Epithelial cell of proximal tubule (primary cell): ENCODE data around the gene ZNF783. TPM values are rescaled to one million over a fixed set of nuclear protein-coding genes. Genes with fewer than 3 reads are reported as not detected.
"Not testable (repeated sequence)": the region's sequence is repeated elsewhere in the genome, so short reads cannot be mapped to it uniquely, and the experiment has no call there.

Experiments
- DNase-seq: peaks from one replicate; pipeline ENCODE4 v3.0.0-alpha.2; 2011; ENCODE audit warnings: low read depth
- H3K4me3 ChIP-seq: 2 replicates; pipeline ENCODE4 v1.5.1; 2011; ENCODE audit warnings: low read depth, mild to moderate bottlenecking, low read length
- total RNA-seq: library from RNA; depleted of rRNA; stranded (reverse); fragments of >200 nt; gene quantifications from 2 replicates; pipeline ENCODE4 v1.2.3, GENCODE V29; 2015
- TF ChIP-seq, protein P1 (sequence below): conservative IDR thresholded peaks from 2 replicates; pipeline ENCODE4 v1.5.1; 2012; ENCODE audit warnings: low read depth, mild to moderate bottlenecking, low read length

ZNF783 gene
- total RNA-seq, 1 donor from 2014 or later, result 5.4 TPM

DNA sequence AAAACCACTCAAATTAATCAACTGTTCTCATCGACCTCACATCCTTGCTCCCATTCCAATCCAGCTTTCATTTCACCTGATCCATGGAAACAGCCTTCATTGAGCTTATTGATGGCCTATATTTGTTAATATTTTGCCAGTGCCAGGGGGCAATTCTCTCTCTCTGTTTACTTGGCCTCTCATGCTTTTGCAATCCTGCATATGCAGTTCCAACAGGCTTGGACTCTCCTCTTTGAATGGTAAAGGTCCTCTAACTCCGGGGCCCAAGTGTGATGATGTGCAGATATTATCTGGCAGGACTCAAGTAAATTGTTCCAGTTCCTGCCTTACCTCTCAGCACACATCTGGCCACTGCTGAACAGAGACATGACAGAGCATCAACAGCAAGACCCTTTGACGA, 67.3 kb downstream of the ZNF783 start:
- DNase-seq, result no peak
- H3K4me3 ChIP-seq, result no peak overlapping the region
- TF ChIP-seq, protein P1, sequence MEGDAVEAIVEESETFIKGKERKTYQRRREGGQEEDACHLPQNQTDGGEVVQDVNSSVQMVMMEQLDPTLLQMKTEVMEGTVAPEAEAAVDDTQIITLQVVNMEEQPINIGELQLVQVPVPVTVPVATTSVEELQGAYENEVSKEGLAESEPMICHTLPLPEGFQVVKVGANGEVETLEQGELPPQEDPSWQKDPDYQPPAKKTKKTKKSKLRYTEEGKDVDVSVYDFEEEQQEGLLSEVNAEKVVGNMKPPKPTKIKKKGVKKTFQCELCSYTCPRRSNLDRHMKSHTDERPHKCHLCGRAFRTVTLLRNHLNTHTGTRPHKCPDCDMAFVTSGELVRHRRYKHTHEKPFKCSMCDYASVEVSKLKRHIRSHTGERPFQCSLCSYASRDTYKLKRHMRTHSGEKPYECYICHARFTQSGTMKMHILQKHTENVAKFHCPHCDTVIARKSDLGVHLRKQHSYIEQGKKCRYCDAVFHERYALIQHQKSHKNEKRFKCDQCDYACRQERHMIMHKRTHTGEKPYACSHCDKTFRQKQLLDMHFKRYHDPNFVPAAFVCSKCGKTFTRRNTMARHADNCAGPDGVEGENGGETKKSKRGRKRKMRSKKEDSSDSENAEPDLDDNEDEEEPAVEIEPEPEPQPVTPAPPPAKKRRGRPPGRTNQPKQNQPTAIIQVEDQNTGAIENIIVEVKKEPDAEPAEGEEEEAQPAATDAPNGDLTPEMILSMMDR, result no peak

DNA sequence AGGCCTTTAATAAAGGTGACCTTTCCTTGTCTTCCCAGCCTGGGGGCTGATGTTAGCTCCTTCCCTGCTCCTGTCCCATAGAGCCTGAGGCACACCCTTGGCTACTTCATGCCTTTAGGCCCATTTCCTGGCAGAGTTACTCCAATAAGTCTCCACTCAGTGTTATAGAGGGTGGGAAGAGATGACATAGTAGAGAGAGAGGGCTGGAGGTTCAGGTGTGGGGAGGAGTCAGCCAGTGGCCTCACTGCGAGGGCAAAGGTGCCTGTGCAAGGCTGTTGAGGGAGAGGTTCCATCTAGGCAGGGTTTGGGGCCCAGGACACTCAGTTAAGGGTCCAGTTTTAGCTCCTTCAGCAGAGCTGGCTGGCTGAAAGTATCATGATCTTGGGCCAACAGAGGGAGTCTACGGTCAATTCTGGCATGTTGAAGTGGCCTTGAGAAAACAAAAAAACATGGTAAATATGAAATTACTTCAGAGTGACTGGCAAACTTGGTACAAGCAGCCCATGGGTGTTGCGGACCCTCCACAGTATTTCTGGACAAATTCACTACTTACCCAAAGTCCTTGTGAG, 67.9 kb downstream of the ZNF783 start:
- DNase-seq, result no peak
- H3K4me3 ChIP-seq, result no peak overlapping the region
- TF ChIP-seq, protein P1, result no peak

DNA sequence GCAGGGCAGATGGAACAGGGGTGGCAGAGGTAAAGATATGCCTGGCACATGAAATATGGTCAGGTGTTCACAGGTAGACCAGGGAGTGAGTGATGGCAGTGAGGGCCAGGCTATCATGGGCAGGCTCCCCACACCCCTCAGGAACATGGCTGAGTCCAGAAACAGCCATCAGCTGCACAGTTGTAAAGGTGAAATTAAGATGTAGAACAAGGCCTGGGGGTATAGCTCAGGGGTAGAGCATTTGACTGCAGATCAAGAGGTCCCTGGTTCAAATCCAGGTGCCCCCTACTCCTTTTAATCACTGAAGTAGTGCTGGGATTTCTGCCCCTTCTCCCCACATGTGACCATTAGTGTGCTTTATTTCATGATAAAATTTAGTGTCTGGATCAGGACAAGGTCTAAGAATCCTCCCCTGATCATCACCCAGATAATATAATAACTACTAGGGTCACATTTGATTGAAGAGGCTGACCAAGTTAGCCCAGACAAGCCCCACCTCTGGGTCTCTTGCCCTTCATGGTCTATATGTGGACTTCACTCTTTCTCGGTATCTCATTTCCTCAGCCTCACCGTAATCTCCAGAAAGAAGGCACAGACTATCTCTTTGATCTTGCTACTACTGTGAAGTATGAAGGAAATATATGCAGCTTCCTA, 69.0 kb downstream of the ZNF783 start:
- DNase-seq, result no peak
- TF ChIP-seq, protein P1, result no peak
- H3K4me3 ChIP-seq, result no peak overlapping the region

DNA sequence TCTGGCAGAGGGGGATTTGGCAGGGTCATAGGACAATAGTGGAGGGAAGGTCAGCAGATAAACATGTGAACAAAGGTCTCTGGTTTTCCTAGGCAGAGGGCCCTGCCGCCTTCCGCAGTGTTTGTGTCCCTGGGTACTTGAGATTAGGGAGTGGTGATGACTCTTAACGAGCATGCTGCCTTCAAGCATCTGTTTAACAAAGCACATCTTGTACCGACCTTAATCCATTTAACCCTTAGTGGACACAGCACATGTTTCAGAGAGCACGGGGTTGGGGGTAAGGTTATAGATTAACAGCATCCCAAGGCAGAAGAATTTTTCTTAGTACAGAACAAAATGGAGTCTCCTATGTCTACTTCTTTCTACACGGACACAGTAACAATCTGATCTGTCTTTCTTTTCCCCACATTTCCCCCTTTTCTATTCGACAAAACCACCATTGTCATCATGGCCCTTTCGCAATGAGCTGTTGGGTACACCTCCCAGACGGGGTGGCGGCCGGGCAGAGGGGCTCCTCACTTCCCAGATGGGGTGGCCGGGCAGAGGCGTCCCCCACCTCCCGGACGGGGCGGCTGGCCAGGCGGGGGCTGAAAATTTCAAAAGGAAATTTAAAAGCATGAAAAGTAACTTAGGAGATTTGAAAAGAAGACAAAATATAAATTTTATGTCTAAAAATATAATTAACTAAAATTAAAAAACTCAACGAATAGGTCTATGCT, 70.8 kb downstream of the ZNF783 start:
- H3K4me3 ChIP-seq, DNase-seq: not testable (repeated sequence)

DNA sequence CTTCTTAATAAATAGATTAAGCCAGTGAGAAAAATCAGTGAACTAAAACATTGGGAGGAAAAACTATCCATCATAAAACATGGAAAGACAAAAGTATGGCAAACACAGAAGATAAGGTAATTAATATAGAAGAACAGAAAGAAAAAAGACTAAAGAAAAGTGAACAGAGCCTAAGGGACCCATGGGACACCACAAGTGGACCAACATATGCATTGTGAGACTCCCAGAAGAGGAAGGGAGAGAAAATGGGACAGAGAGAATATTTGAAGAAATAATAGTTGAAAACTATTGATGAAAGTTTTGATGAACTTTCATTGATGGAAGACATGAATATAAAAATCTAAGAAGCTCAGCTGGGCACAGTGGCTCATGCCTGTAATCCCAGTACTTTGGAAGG, 71.3 kb downstream of the ZNF783 start:
- H3K4me3 ChIP-seq, result no peak overlapping the region
- TF ChIP-seq, protein P1, result no peak
- DNase-seq, result no peak

DNA sequence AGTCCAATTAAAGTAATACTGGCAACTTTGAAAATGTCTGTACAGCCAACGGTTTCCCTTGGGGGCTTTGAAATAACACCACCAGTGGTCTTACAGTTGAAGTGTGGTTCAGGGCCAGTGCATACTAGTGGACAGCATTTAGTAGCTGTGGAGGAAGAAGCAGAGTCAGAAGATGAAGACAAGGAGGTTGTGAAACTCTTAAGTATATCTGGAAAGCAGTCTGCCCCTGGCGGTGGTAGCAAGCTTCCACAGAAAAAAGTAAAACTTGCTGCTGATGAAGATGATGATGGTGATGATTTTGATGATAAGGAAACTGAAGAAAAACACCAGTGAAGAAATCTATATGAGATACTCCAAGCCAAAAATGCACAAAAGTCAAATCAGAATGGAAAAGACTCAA, 72.2 kb downstream of the ZNF783 start:
- no peak overlapping the region for H3K4me3 ChIP-seq
- TF ChIP-seq, protein P1, result no peak
- DNase-seq, result no peak

Other genes with a start within 250 kb of the ZNF783 start
- gene PDIA4, start 233.7 kb upstream of the ZNF783 start, total RNA-seq, result 307 and 347 TPM in 2 replicates
- gene ZNF786, start 171.5 kb upstream of the ZNF783 start, total RNA-seq, result 3.6 and 5.1 TPM in 2 replicates
- gene ZNF425, start 135.9 kb upstream of the ZNF783 start, total RNA-seq, result 0.69 and 0.87 TPM in 2 replicates
- 10.3 and 11.1 TPM in 2 replicates for gene ZNF398, start 114.7 kb upstream of the ZNF783 start, total RNA-seq
- 18.5 and 22.1 TPM in 2 replicates for gene ZNF282, start 66.7 kb upstream of the ZNF783 start, total RNA-seq
- 4.3 and 4.7 TPM in 2 replicates for gene ZNF212, start 22.5 kb upstream of the ZNF783 start, total RNA-seq
- gene ZNF777, start 198.9 kb downstream of the ZNF783 start, total RNA-seq, result 9.1 and 11.3 TPM in 2 replicates
- gene ZNF746, start 235.6 kb downstream of the ZNF783 start, total RNA-seq, result 18.5 and 22.1 TPM in 2 replicates